Lower lobe of right lung (tissue), 2 donors: ENCODE results near the gene MALRD1. TPM values are rescaled to one million over a fixed set of nuclear protein-coding genes. Genes with fewer than 3 reads are reported as not detected.

ENCODE experiments used
- ATAC-seq, 2 donors: fragments of 200-7000 bp; cut with Tn5 transposase; one replicate each; pipeline ENCODE4 v1.9.1; 2020 to 2022; ENCODE audit warnings: mild to moderate bottlenecking in 2 of 2, moderate library complexity in 2 of 2
- DNase-seq: peaks from one replicate; pipeline ENCODE4 v3.0.0-alpha.2; 2020
- H3K27ac ChIP-seq: fragments of 200-600 bp; one replicate; pipeline ENCODE4 v1.8.0; 2022
- H3K27me3 ChIP-seq: fragments of 200-600 bp; one replicate; pipeline ENCODE4 v1.8.0; 2022; ENCODE audit warnings: low read depth
- H3K36me3 ChIP-seq: fragments of 200-600 bp; one replicate; pipeline ENCODE4 v1.8.0; 2022; ENCODE audit warnings: mild to moderate bottlenecking
- H3K4me1 ChIP-seq: fragments of 200-600 bp; one replicate; pipeline ENCODE4 v1.8.0; 2022
- H3K4me3 ChIP-seq: fragments of 200-600 bp; one replicate; pipeline ENCODE4 v1.8.0; 2022; ENCODE audit warnings: mild to moderate bottlenecking
- H3K9me3 ChIP-seq: fragments of 200-600 bp; one replicate; pipeline ENCODE4 v1.8.0; 2022
- intact Hi-C: fragments of 100-400 bp; cut with DNase I; formaldehyde crosslinking; loops from one replicate; pipeline ENCODE4 v1.11.0; 2022
- total RNA-seq: library from RNA; stranded (reverse); fragmentation: NEBNext Ultra II Directional; extraction: Animal tissue kit (Norgen Biotek cat#: 25700); gene quantifications from one replicate; pipeline ENCODE4 v1.2.1, GENCODE V29; 2021
- TF ChIP-seq, protein P1 (sequence below): fragments of 200-600 bp; IDR thresholded peaks from one replicate; pipeline ENCODE4 v1.8.0; 2022; ENCODE audit warnings: antibody characterized with exemption, mild to moderate bottlenecking
- donor health status: DM: no; HTN: yes; CAD: no; lungs with severe emphysema.

MALRD1 gene
- total RNA-seq, 1 donor from 2014 or later = 6.0 TPM

DNA sequence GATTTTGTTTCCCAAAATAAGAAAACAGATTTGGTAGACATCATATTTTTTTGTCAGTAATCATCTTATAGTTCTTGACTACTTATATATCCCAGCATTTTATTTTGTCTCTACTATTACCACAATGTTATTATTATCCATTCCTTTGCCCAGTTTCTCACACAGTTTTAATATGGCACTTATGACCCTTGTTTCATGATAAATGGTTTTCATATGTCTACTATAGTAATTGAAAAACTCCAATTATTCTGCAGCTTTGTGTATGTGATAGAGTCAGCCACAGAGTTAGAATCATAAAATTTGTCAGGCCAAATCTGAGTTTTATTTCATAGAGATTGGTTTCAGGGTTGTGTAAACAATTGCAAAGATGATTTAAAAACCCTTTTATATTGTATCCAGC lies 203.9 kb downstream of the MALRD1 start:
- H3K36me3 ChIP-seq = no peaks in the 10 kb centered on the region
- DNase-seq = no peak
- H3K27me3 ChIP-seq = no peaks in the 10 kb centered on the region
- no peak overlapping the region for H3K4me3 ChIP-seq
- H3K4me1 ChIP-seq = no peaks in the 10 kb centered on the region
- intact Hi-C loops = no loop called here
- no peak overlapping the region for H3K27ac ChIP-seq
- H3K9me3 ChIP-seq = no peaks in the 10 kb centered on the region
- ATAC-seq = no peak
- TF ChIP-seq, protein P1, sequence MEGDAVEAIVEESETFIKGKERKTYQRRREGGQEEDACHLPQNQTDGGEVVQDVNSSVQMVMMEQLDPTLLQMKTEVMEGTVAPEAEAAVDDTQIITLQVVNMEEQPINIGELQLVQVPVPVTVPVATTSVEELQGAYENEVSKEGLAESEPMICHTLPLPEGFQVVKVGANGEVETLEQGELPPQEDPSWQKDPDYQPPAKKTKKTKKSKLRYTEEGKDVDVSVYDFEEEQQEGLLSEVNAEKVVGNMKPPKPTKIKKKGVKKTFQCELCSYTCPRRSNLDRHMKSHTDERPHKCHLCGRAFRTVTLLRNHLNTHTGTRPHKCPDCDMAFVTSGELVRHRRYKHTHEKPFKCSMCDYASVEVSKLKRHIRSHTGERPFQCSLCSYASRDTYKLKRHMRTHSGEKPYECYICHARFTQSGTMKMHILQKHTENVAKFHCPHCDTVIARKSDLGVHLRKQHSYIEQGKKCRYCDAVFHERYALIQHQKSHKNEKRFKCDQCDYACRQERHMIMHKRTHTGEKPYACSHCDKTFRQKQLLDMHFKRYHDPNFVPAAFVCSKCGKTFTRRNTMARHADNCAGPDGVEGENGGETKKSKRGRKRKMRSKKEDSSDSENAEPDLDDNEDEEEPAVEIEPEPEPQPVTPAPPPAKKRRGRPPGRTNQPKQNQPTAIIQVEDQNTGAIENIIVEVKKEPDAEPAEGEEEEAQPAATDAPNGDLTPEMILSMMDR = no peak

DNA sequence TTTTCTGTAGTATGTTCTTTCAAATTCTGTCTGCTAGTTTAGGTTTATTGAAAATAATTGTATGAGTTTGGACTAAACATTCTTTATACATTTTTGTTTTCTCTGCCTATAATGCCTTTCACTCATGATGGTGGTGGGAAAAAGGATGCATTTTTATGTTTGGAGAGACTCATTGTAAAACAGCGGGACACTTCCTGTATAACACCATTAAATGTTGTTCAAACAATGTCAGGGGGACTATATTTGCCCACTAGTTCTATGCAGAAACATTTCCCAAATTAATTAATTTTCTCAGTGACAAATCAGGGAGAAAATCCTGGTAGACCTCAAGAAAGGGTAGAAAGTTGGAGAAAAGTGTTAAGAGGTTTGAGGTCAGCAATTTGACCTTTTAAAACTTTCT lies 207.7 kb downstream of the MALRD1 start:
- H3K27me3 ChIP-seq = no peaks in the 10 kb centered on the region
- H3K4me1 ChIP-seq = no peaks in the 10 kb centered on the region
- no peak for ATAC-seq
- H3K4me3 ChIP-seq = no peak overlapping the region
- H3K27ac ChIP-seq = no peak overlapping the region
- H3K9me3 ChIP-seq = no peaks in the 10 kb centered on the region
- TF ChIP-seq, protein P1 = no peak
- intact Hi-C loops = no loop called here
- no peak for DNase-seq
- no peaks in the 10 kb centered on the region for H3K36me3 ChIP-seq

DNA sequence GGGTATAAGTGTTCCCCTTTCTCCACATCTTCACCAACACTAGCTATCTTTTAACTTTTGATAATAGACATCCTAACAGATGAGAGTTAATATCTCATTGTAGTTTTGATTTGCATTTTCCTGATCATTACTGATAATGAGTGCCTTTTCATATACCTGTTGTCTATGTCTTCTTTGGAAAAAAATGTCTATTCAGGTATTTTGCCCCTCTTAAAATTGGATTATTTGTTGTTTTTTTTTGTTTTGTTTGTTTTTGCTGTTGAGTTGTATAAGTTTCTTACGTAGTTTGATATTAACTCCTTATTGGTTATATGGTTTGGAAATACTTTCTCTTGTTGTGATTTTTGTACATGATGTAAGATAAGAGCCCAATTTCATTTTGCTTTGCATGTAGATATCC lies 214.7 kb downstream of the MALRD1 start:
- no peaks in the 10 kb centered on the region for H3K9me3 ChIP-seq
- no peak overlapping the region for H3K27ac ChIP-seq
- H3K4me1 ChIP-seq = no peaks in the 10 kb centered on the region
- H3K27me3 ChIP-seq = no peaks in the 10 kb centered on the region
- no peak for ATAC-seq
- DNase-seq = no peak
- no peak overlapping the region for H3K4me3 ChIP-seq
- intact Hi-C loops = no loop called here
- TF ChIP-seq, protein P1 = no peak
- no peaks in the 10 kb centered on the region for H3K36me3 ChIP-seq

DNA sequence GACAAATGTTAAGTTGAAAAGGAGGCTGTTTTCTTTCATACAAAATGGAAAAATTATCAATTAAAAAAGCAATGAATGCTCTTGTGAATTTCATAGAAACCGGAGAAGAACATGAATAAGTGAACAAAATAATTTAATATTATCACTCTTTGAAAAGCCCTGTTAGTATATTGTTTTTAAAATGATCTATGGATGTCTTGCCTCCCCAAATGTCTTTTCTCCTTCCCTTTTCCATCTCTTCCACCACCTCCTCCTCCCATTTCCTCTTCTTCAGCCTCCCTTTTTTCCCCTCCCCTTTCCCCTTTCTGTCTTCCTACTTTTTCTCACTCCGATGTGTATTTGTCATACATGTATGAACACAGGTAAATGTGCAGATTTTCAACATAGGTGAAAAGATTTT lies 234.7 kb downstream of the MALRD1 start:
- no peaks in the 10 kb centered on the region for H3K27me3 ChIP-seq
- no peaks in the 10 kb centered on the region for H3K4me1 ChIP-seq
- ATAC-seq (no peak), DNase-seq (no peak)
- H3K27ac ChIP-seq = no peak overlapping the region
- no peaks in the 10 kb centered on the region for H3K36me3 ChIP-seq
- intact Hi-C loops = no loop called here
- H3K4me3 ChIP-seq = no peak overlapping the region
- no peaks in the 10 kb centered on the region for H3K9me3 ChIP-seq
- TF ChIP-seq, protein P1 = no peak

DNA sequence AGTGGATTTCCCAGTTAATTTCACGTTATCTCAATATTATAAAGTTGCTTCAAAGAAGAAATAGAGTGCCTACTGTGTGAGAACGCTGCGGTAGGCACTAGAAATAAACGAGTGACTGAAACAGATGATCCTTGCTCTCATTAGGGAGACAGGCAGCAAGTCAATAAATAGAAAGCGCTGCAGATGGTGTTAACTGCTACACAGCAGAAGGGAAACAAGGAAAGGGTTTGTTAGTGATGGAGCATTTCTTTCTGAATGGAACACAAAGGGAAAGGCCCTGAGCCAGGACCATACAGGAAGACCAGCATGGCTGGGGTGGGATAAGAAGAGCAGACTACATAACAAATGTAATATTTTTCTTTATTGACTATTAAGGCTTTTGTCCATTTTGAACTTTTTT lies 235.2 kb downstream of the MALRD1 start:
- ATAC-seq (no peak), DNase-seq (no peak)
- H3K27ac ChIP-seq = no peak overlapping the region
- H3K4me1 ChIP-seq = no peaks in the 10 kb centered on the region
- no peaks in the 10 kb centered on the region for H3K36me3 ChIP-seq
- H3K9me3 ChIP-seq = no peaks in the 10 kb centered on the region
- no peaks in the 10 kb centered on the region for H3K27me3 ChIP-seq
- intact Hi-C loops = no loop called here
- H3K4me3 ChIP-seq = no peak overlapping the region
- TF ChIP-seq, protein P1 = no peak

DNA sequence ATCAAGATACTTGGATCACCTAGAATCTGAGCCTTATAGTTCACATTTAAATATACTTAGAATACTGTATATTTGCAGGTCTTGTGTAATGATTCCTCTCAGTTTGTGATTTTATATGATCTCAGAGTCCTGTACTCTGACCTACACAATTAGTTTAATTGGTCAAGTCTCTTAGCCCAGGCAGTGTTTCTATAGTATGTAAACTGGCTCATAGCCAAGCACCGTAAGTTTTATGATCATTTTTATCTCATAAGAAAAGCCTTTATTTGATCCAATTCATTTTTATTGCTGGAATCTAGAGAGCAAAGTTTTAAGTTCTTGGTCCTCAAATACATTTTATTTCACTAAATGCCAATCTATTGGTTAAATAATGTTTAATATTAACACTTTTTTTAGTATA lies 242.2 kb downstream of the MALRD1 start:
- TF ChIP-seq, protein P1 = no peak
- H3K4me1 ChIP-seq = no peaks in the 10 kb centered on the region
- H3K27ac ChIP-seq = no peak overlapping the region
- H3K4me3 ChIP-seq = no peak overlapping the region
- no peaks in the 10 kb centered on the region for H3K27me3 ChIP-seq
- ATAC-seq (no peak), DNase-seq (no peak)
- no peaks in the 10 kb centered on the region for H3K36me3 ChIP-seq
- intact Hi-C loops = no loop called here
- no peaks in the 10 kb centered on the region for H3K9me3 ChIP-seq
